Measurements from ENCODE around the gene BLACAT1.

DNA sequence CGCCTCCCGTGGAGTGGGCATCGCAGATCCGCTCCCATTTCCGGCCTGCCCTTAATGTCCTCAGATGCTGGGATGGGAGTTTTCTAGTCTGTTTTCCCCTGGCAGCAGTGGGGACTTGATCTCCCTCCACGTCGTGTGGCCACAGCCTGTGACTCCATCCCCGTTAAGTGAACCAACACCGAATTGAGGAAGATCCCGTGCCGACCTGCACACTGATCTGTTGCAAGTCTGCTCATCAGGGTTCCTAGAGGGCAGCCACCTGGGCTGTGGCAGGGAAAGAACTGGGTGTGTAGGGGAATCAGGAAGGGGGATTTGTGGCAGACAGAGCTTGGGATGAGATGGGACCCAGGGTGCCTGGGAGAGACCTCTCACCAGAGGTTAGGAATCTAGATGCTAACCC, 25.4 kb upstream of the BLACAT1 start:
- TF ChIP-seq, protein P1, sequence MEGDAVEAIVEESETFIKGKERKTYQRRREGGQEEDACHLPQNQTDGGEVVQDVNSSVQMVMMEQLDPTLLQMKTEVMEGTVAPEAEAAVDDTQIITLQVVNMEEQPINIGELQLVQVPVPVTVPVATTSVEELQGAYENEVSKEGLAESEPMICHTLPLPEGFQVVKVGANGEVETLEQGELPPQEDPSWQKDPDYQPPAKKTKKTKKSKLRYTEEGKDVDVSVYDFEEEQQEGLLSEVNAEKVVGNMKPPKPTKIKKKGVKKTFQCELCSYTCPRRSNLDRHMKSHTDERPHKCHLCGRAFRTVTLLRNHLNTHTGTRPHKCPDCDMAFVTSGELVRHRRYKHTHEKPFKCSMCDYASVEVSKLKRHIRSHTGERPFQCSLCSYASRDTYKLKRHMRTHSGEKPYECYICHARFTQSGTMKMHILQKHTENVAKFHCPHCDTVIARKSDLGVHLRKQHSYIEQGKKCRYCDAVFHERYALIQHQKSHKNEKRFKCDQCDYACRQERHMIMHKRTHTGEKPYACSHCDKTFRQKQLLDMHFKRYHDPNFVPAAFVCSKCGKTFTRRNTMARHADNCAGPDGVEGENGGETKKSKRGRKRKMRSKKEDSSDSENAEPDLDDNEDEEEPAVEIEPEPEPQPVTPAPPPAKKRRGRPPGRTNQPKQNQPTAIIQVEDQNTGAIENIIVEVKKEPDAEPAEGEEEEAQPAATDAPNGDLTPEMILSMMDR (IDR thresholded peaks at IDR 0.05), result no peak
- TF ChIP-seq SIN3A (IDR thresholded peaks at IDR 0.05; ENCODE audit: borderline replicate concordance, insufficient read depth, low read depth, low read length), result no peak
- no peak for TF ChIP-seq POLR2AphosphoS5 (IDR thresholded peaks at IDR 0.05; ENCODE audit: low read depth, low read length)
- no peak for TF ChIP-seq TCF7L2 (IDR thresholded peaks at IDR 0.05; ENCODE audit: low read depth, low read length)

Measured in Panc1 (cell line).